ENCODE measurements around the gene MAML3. TPM values are rescaled to one million over a fixed set of nuclear protein-coding genes. Genes with fewer than 3 reads are reported as not detected.

MAML3 gene
- total RNA-seq, 2 experiments from 2014 or later: 2.0 to 2.4 TPM

GRCh38 chr4:139795527-139796314, 358.3 kb downstream of the MAML3 start:
- Mint-ChIP-seq H3K27ac (no peak overlapping the region), H3K27me3 (no peaks in the 10 kb centered on the region), H3K36me3 (ENCODE audit: low read depth) (no peaks in the 10 kb centered on the region), H3K9me3 (no peaks in the 10 kb centered on the region), H3K4me3 (no peak overlapping the region), H3K4me1 (ENCODE audit: low read depth) (peaks cover 4% of the 10 kb centered on the region)
- ChIA-PET POLR2A (no interaction called here), CTCF (interaction anchor here (1.3 to 1.6 kb wide), 2 partner anchors 14 to 43 kb away, joined by 3 read pairs; no protein-coding TSS in a partner anchor)
- intact Hi-C loops (cut with micrococcal nuclease): no loop called here
- no peak for DNase-seq
- TF ChIP-seq CTCF (IDR thresholded peaks at IDR 0.05): no peak
- no peak for ATAC-seq

- ATAC-seq (no peak), DNase-seq (no peak)
- TF ChIP-seq CTCF (IDR thresholded peaks at IDR 0.05): no peak
- no peak overlapping the region for H3K4me3 Mint-ChIP-seq
- no peaks in the 10 kb centered on the region for H3K36me3 Mint-ChIP-seq (ENCODE audit: low read depth)
- intact Hi-C loops (cut with micrococcal nuclease): no loop called here
- ChIA-PET CTCF (interaction anchor here (1.3 to 1.6 kb wide), 2 partner anchors 12 to 42 kb away, joined by 3 read pairs; no protein-coding TSS in a partner anchor), POLR2A (no interaction called here)
- H3K27me3 Mint-ChIP-seq: no peaks in the 10 kb centered on the region
- no peaks in the 10 kb centered on the region for H3K9me3 Mint-ChIP-seq
- H3K27ac Mint-ChIP-seq: no peak overlapping the region
- peaks cover 4% of the 10 kb centered on the region for H3K4me1 Mint-ChIP-seq (ENCODE audit: low read depth)
These were observed 359.6 kb downstream of the MAML3 start for GRCh38 chr4:139794158-139794954.

GRCh38 chr4:139791681-139792080, 362.3 kb downstream of the MAML3 start:
- ChIA-PET CTCF (interaction anchor here (1.1 kb wide), 1 partner anchor 16 kb away, joined by 3 read pairs; no protein-coding TSS in a partner anchor), POLR2A (no interaction called here)
- no peak for TF ChIP-seq CTCF (IDR thresholded peaks at IDR 0.05)
- Mint-ChIP-seq H3K9me3 (no peaks in the 10 kb centered on the region), H3K27ac (no peak overlapping the region), H3K36me3 (ENCODE audit: low read depth) (no peaks in the 10 kb centered on the region), H3K4me3 (no peak overlapping the region), H3K4me1 (ENCODE audit: low read depth) (no peaks in the 10 kb centered on the region), H3K27me3 (no peaks in the 10 kb centered on the region)
- DNase-seq (no peak), ATAC-seq (no peak)
- intact Hi-C loops (cut with micrococcal nuclease): no loop called here

- no peak overlapping the region for H3K27ac Mint-ChIP-seq
- no peak for ATAC-seq
- H3K4me3 Mint-ChIP-seq: no peak overlapping the region
- no peaks in the 10 kb centered on the region for H3K9me3 Mint-ChIP-seq
- DNase-seq: no peak
- CTCF ChIA-PET: no interaction called here
- intact Hi-C loops (cut with micrococcal nuclease): no loop called here
- no peaks in the 10 kb centered on the region for H3K4me1 Mint-ChIP-seq (ENCODE audit: low read depth)
- POLR2A ChIA-PET: no interaction called here
- no peaks in the 10 kb centered on the region for H3K27me3 Mint-ChIP-seq
- TF ChIP-seq CTCF (IDR thresholded peaks at IDR 0.05): no peak
- no peaks in the 10 kb centered on the region for H3K36me3 Mint-ChIP-seq (ENCODE audit: low read depth)
These were observed 363.7 kb downstream of the MAML3 start for GRCh38 chr4:139790291-139790690.

Data from activated CD8-positive, alpha-beta T cell treated with anti-CD3 and anti-CD28 coated beads for 36 hours (primary cell).